NCI-H2227 treated with DMSO at 0.1 percent for 48 hours (cell line): ENCODE measurements around the gene FBXO40.

Source experiments
- DNase-seq: peaks from one replicate; lab custom pipeline; 2025; lab: John Stamatoyannopoulos, UW

FBXO40 gene

DNA sequence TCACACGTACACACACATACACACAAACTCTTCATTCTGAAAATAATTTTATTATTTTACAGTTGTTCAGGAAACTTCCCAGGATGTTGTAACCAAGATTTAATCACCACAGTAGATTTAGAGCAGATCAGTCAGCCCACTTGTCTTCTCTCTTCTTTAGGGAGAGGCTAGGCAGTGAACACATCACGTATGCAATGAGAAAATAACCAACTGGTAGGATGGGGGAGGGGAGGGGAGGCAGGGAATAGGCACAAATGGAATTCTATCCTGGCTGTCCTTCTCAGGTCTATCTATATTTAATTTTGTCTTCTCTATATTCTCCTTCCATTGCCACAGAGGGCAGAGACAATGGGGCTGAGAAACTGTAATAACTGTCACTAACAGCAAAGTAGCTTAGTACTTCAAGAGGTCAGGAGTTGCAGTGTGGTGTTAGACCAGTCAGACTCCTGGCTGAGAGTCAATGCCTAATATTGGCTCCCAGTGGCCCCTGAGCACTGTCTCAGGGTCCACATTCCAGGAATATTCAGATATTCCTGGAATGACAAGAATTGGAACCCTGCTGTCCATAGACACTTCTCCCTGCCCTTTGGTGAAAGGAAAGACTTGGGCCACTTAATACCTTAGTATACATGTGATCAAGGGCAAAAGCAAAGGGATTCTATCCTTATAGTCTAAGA, 70.1 kb downstream of the FBXO40 start:
- DNase-seq, result no peak

DNA sequence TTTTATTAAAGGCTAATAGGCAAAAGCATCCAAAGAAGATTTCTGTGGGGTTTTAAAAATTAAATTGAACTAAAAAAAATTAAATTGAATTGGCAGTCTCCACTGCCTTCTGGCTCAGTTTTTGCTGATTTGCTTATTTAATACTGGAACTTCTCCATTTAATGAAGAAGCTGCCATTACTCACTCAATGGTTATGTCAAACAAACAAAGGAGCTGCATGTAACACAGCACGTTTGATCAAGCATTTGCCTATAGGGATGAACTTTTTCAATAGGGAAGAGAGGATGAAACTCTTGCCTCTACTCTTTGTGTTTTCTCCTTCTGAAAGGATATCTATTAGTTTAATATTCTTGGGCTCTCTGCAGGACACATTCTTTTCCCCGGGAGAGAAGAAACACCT, 72.3 kb downstream of the FBXO40 start:
- DNase-seq, result no peak

DNA sequence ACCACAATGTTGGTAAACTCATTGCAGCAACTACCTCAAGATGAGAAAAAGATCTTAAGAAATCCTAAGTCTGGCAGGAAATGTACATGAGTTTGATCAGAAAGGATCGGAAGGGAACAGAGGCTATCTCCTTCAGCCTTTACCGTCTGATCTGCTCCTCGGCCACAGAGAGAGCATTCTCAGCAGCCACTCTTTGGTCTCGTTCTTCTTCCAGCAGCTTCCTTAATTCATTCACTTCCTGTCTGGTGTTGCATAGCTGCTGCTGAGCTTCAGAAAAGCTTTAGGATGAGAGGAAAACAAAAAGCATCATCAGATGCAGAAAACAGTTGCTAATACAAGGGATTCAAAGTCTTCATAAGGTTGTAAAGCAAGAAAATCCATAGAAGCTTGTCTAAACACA, 74.2 kb downstream of the FBXO40 start:
- DNase-seq, result no peak

- DNase-seq, result no peak
These were observed 77.5 kb downstream of the FBXO40 start for GRCh38 chr3:121670676-121671075.

GRCh38 chr3:121677141-121677540, 84.0 kb downstream of the FBXO40 start:
- DNase-seq, result no peak
